ENCODE results near the gene G6PC1.
"Not testable (repeated sequence)": the region's sequence is repeated elsewhere in the genome, so short reads cannot be mapped to it uniquely, and the experiment has no call there.

The G6PC1 gene

GRCh38 chr17:42900460-42901331 lies at the start of gene G6PC1:
G6PC1 (plus strand) TSS chr17:42900799; CDS start chr17:42900877, 78 bp downstream.
- no peak for DNase-seq

GRCh38 chr17:42850954-42851353 lies 49.6 kb upstream of the G6PC1 start, which contains the start of gene AOC3:
AOC3 (plus strand) TSS chr17:42851199; CDS start chr17:42851344, 145 bp downstream.
- no peak for DNase-seq

- DNase-seq, result not testable (repeated sequence)
Measured at GRCh38 chr17:42851371-42852240, 49.0 kb upstream of the G6PC1 start.

GRCh38 chr17:42852351-42852750 lies 48.2 kb upstream of the G6PC1 start:
- no peak for DNase-seq

- no peak for DNase-seq
Measured at GRCh38 chr17:42853004-42853403, 47.6 kb upstream of the G6PC1 start.

GRCh38 chr17:42853597-42853967 lies 47.0 kb upstream of the G6PC1 start:
- DNase-seq, result no peak

GRCh38 chr17:42853968-42854790 lies 46.4 kb upstream of the G6PC1 start:
- DNase-seq, result no peak

- DNase-seq, result no peak
Measured at GRCh38 chr17:42855048-42855596, 45.5 kb upstream of the G6PC1 start.

- not testable (repeated sequence) for DNase-seq
Measured at GRCh38 chr17:42856093-42856492, 44.5 kb upstream of the G6PC1 start.

- not testable (repeated sequence) for DNase-seq
Measured at GRCh38 chr17:42856516-42856915, 44.1 kb upstream of the G6PC1 start.

- DNase-seq, result no peak
Measured at GRCh38 chr17:42857389-42857788, 43.2 kb upstream of the G6PC1 start.

GRCh38 chr17:42865638-42866094 lies 34.9 kb upstream of the G6PC1 start:
- no peak for DNase-seq

GRCh38 chr17:42866216-42866615 lies 34.4 kb upstream of the G6PC1 start:
- no peak for DNase-seq

- no peak for DNase-seq
Measured at GRCh38 chr17:42866631-42867575, 33.7 kb upstream of the G6PC1 start.

GRCh38 chr17:42867694-42868261 lies 32.8 kb upstream of the G6PC1 start:
- not testable (repeated sequence) for DNase-seq

- no peak for DNase-seq
Measured at GRCh38 chr17:42868338-42868737, 32.3 kb upstream of the G6PC1 start.

- DNase-seq, result no peak
Measured at GRCh38 chr17:42871647-42872046, 29.0 kb upstream of the G6PC1 start.

- no peak for DNase-seq
Measured at GRCh38 chr17:42872251-42872965, 28.2 kb upstream of the G6PC1 start.

- DNase-seq, result no peak
Measured at GRCh38 chr17:42873315-42873714, 27.3 kb upstream of the G6PC1 start.

Measured in GOT3 (cell line).